Right lobe of liver (tissue), 6 donors: ENCODE measurements around the gene STOX2. TPM values are rescaled to one million over a fixed set of nuclear protein-coding genes. Genes with fewer than 3 reads are reported as not detected.

Source experiments
- ATAC-seq, 4 donors: fragments of 200-7000 bp; cut with Tn5 transposase; one replicate each; pipeline ENCODE4 v1.9.1; 2020; ENCODE audit warnings: mild to moderate bottlenecking in 4 of 4, moderate library complexity in 4 of 4
- DNase-seq, 3 donors: peaks; one replicate each; pipeline ENCODE4 v3.0.0-alpha.2; 2020
- H3K27ac ChIP-seq, 3 donors: fragments of 200-600 bp; one replicate each; pipeline ENCODE4 v1.8.0; 2022
- H3K27me3 ChIP-seq, 2 donors: fragments of 200-600 bp; one replicate each; pipeline ENCODE4 v1.8.0; 2022
- H3K36me3 ChIP-seq, 4 donors: fragments of 200-600 bp; sonication (generic) in 1 of 4; one replicate each; pipeline versions ENCODE4 v1.5.1 to v1.8.0; 2017 to 2022; ENCODE audit warnings: control low read depth in 1 of 4
- H3K4me1 ChIP-seq, 4 donors: fragments of 200-600 bp; sonication (generic) in 1 of 4; one replicate each; pipeline versions ENCODE4 v1.5.1 to v1.8.0; 2017 to 2022; ENCODE audit warnings: control low read depth in 1 of 4
- H3K4me3 ChIP-seq, 3 donors: fragments of 200-600 bp; one replicate each; pipeline ENCODE4 v1.8.0; 2022
- H3K9me3 ChIP-seq, 4 donors: fragments of 200-600 bp; sonication (generic) in 1 of 4; one replicate each; pipeline versions ENCODE4 v1.5.1 to v1.8.0; 2017 to 2022; ENCODE audit warnings: control low read depth in 1 of 4
- POLR2A ChIP-seq: fragments of 450-650 bp; IDR thresholded peaks from one replicate; pipeline ENCODE4 v1.6.1; 2017; ENCODE audit warnings: antibody characterized with exemption, mild to moderate bottlenecking
- WGBS: methylation state at CpG from one replicate; pipeline ENCODE4 v1.1.6; 2018; ENCODE audit warnings: low coverage, low lambda C conversion rate; ENCODE audit not compliant: insufficient coverage; ENCODE audit errors: missing lambda C conversion rate; 5-methylcytosine and 5-hydroxymethylcytosine counted together
- intact Hi-C, 2 donors: fragments of 100-400 bp; cut with DNase I; formaldehyde crosslinking; loops; one replicate each; pipeline versions ENCODE4 v1.11.2 to v1.14.1; 2022
- total RNA-seq, 6 experiments: library from RNA; depleted of rRNA in 2 of 6; stranded (reverse); fragments of >200 nt in 2 of 6; fragmentation: NEBNext Ultra II Directional in 3 of 6; extraction: Animal tissue kit (Norgen Biotek cat#: 25700) in 3 of 6; gene quantifications; one replicate each; pipeline versions ENCODE4 v1.1.0 to v1.2.4, GENCODE V29; 2016 to 2023
- TF ChIP-seq, protein P1 (sequence below), 4 donors: fragments of 200-600 bp in 3 of 4; fragments of 450-650 bp in 1 of 4; IDR thresholded peaks; one replicate each; pipeline versions ENCODE4 v1.5.1 to v1.8.0; 2016 to 2022; ENCODE audit warnings: antibody characterized with exemption in 4 of 4, mild to moderate bottlenecking in 2 of 4
- donor health status: DM: no; HTN: yes; CAD: no.
- donor health status: DM: no; HTN: no; CAD: no.
- donor health status: DM: no; HTN: no; CAD: no.
- donor health status: DM: no; HTN: yes; CAD: no.
- donor health status: DM: no; HTN: yes; CAD: no.

STOX2 gene
- total RNA-seq, 6 experiments from 2014 or later: 1.9 to 5.1 (median 3.2) TPM

DNA sequence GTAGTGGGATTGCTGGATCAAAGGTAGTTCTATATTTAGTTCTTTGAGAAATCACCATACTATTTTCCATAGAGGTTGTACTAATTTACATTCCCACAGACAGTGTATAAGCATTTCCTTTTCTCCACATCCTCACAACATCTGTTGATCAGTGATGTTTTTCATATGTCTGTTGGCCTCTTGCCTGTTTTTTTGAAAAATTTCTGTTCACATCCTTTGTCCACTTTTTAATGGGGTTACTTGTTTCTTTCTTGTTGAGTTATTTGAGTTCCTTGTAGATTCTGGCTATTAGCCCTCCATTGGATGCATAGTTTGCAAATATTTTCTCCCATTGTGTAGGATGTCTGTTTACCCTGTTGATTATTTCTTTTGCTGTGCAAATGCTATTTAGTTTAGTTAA is 72.6 kb downstream of the STOX2 start:
- Histone ChIP-seq H3K9me3 (no peaks in the 10 kb centered on the region), H3K4me1 (no peaks in the 10 kb centered on the region), H3K4me3 (no peak overlapping the region), H3K27me3 (no peaks in the 10 kb centered on the region), H3K36me3 (no peaks in the 10 kb centered on the region), H3K27ac (no peak overlapping the region)
- intact Hi-C loops: no loop called here
- TF ChIP-seq, protein P1, sequence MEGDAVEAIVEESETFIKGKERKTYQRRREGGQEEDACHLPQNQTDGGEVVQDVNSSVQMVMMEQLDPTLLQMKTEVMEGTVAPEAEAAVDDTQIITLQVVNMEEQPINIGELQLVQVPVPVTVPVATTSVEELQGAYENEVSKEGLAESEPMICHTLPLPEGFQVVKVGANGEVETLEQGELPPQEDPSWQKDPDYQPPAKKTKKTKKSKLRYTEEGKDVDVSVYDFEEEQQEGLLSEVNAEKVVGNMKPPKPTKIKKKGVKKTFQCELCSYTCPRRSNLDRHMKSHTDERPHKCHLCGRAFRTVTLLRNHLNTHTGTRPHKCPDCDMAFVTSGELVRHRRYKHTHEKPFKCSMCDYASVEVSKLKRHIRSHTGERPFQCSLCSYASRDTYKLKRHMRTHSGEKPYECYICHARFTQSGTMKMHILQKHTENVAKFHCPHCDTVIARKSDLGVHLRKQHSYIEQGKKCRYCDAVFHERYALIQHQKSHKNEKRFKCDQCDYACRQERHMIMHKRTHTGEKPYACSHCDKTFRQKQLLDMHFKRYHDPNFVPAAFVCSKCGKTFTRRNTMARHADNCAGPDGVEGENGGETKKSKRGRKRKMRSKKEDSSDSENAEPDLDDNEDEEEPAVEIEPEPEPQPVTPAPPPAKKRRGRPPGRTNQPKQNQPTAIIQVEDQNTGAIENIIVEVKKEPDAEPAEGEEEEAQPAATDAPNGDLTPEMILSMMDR (IDR thresholded peaks at IDR 0.05): no peak
- TF ChIP-seq POLR2A: no peak
- ATAC-seq: no peak
- no peak for DNase-seq

DNA sequence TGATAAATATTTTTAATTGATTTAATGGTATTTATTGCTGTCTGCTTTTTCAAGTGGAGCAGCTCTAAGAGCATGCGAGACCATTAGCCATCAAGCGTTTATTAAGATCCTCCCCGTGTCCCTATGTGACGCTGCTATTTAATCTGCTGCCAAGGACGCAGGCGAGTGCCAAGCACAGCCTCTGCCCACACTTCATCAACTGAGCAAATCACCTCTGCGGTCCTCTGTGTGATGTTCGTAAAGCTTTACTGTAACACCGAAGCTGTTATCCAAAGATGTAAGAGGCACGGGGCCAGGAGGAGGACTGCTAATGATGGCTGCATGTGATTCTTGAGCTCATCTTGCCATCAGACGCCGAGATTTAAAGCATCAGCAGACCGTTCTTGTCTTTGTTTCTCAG is 79.5 kb downstream of the STOX2 start:
- intact Hi-C loops: no loop called here
- no peak overlapping the region for H3K27ac ChIP-seq

DNA sequence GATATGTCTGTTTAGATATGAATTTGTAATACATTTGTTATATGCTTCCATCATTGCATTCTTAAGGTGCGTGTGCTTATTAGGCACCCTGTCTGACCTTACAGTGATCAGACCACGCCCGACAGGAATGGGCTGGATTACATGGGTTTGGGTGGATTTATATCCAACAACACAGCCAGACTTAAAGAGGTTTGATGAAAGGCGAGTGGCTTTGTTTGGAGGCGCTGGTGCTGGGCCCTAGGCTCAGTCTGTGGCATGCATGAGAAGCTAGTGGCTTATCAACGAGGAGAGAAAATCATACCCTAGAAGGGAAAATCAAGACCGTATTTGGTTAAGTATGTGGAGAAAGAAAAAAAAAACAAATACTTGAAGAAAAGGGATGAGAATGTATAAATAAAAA is 80.7 kb downstream of the STOX2 start:
- no peaks in the 10 kb centered on the region for H3K36me3 ChIP-seq
- intact Hi-C loops: no loop called here
- 90% methylated on average over 7 of the region's 7 CpGs for WGBS
- no peaks in the 10 kb centered on the region for H3K4me1 ChIP-seq
- DNase-seq: no peak
- H3K9me3 ChIP-seq: no peaks in the 10 kb centered on the region
- TF ChIP-seq, protein P1 (IDR thresholded peaks at IDR 0.05): no peak
- TF ChIP-seq POLR2A: no peak
- no peak overlapping the region for H3K4me3 ChIP-seq
- ATAC-seq: no peak
- no peak overlapping the region for H3K27ac ChIP-seq
- no peaks in the 10 kb centered on the region for H3K27me3 ChIP-seq

More for the DNA sequence above, 79.5 kb downstream of the STOX2 start:
- no peak overlapping the region for H3K4me3 ChIP-seq
- DNase-seq (no peak), ATAC-seq (no peak)
- TF ChIP-seq POLR2A: no peak
- TF ChIP-seq, protein P1 (IDR thresholded peaks at IDR 0.05): no peak
- H3K9me3 ChIP-seq: no peaks in the 10 kb centered on the region
- H3K36me3 ChIP-seq: no peaks in the 10 kb centered on the region
- 91% methylated on average over 9 of the region's 13 CpGs for WGBS
- H3K27me3 ChIP-seq: no peaks in the 10 kb centered on the region
- no peaks in the 10 kb centered on the region for H3K4me1 ChIP-seq

DNA sequence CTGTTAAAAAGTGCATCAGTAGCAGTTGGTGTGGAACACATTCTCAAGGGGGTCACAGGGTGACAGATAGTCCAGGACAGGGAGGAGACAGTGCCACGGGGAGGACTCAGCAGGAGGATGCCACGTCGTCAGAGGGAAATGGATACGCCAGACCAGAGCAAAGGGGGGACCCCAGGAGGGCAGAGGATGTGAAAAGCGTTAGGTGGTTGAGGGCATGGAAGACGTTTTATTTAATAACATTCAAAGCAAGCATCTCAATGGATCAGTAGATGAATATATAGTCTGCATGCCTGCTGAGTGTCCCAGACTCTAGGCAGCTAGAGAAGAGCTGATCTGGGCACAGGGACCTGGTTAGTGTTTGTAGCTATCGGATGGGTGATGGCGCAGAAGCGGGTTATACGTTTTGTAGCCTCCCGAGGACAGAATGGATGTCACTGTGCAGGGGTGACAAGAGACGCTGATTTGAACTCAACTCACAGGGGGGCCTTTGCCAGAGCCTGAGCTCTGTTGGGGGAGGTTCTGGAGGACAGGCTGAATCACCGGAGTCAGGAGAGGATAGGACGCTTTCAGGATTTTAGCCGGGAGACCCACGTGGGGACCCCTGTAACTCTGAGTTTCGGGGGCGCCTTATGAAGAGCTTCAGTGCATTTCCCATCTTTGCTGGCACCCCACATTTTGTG is 81.3 kb downstream of the STOX2 start:
- ATAC-seq (no peak), DNase-seq (no peak)
- H3K27ac ChIP-seq: no peak overlapping the region
- H3K9me3 ChIP-seq: no peaks in the 10 kb centered on the region
- no peaks in the 10 kb centered on the region for H3K36me3 ChIP-seq
- TF ChIP-seq, protein P1 (IDR thresholded peaks at IDR 0.05): no peak
- no peak for TF ChIP-seq POLR2A
- H3K4me1 ChIP-seq: no peaks in the 10 kb centered on the region
- intact Hi-C loops: no loop called here
- 65% methylated on average over 4 of the region's 18 CpGs for WGBS
- no peaks in the 10 kb centered on the region for H3K27me3 ChIP-seq
- no peak overlapping the region for H3K4me3 ChIP-seq
